Stimulated activated CD4-positive, alpha-beta T cell treated with anti-CD3 and anti-CD28 coated beads, Interleukin-12 subunit alpha, Interleukin-12 subunit beta, amount 100 ng/mL, for 48 hours (primary cell): ENCODE measurements around the gene DLGAP1.
A peak's percentile ranks its signal among the peaks of the same experiment; 100 is the strongest.
"Not testable (repeated sequence)": the region's sequence is repeated elsewhere in the genome, so short reads cannot be mapped to it uniquely, and the experiment has no call there.

Experiments
- DNase-seq, 3 donors: peaks; one replicate each; pipeline ENCODE4 v3.0.0-alpha.2; 2020; ENCODE audit warnings: low read depth in 2 of 3, low spot score in 1 of 3

DLGAP1 gene

DNA sequence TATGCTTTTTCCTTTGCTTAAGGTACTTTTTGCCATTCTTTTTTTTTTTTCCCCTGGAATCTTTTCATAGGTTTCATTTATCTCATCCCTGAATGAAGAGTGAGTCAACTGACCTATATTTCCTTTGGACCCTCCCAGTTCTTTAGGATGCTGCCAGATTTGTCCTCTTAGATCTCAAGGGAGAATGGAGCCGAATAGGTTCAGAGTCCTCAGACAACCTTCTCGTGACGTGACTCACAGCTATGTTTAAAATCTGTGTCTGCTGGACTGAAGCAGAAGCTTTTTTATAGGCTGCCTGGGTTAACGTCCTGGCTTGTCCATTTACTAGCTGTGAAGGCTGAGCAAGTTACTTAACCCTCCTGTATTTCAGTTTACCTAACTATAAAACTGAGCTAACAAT is 358.6 kb downstream of the DLGAP1 start:
- DNase-seq = no peak

DNA sequence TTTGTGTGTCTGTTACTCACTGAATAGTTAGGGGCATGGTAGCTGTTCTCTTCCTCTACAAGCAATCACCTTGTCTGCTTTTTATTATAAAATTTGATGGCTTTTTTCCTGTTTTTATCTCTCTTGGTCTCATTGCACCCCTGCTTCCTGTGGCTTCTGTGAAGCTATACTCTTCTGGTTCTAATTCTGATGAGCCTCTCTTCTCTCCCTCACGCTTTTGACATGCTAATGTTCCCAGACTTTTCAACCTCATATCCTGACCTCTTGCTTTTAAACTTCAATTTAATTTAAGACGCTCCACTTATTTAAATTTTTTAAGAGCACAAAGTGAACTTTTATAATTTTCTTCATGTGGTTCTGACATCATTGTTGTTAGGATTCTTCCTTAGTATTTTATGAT is 361.4 kb downstream of the DLGAP1 start:
- no peak for DNase-seq

DNA sequence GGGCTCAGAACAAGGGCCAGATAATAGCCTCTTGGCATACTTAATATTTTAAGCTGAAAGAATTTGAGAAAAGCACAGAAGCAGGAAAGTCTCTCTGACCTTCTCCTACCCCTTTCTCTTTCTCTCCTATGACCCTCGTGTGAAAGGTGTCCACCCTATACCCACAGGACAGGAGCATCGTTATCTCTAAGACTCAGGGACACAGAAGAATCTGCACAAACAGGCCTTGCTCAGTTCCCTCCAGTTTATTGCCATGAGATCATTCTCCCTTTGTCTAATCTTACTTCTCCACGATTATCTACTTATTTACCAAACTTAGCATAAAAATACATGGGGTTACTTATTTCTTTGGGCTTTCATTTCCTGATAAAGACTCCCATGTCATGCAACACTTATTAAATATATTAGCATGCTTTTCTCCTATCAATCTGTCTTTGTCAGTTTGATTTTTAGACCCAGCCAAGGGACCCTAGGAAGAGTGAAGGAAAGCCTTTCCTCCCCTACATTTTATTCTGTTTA is 370.7 kb downstream of the DLGAP1 start:
- DNase-seq = no peak

DNA sequence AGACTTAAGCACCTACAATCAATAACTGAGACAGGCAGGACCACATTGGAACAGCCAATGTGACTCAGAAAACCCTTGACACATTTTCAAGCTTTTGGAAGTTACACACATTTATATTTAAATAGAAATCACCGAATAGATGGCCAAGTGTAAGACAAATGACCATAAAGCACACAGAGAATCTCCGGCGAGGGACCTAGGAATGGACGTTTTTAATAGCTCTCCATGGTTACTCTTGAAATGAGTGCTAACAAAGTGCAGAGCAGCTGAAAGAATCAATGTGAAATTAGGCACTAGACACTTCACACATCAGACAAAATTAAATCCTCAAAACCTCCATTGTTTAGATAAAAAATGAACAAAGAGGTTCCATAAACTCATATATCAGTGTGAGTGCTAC is 376.9 kb downstream of the DLGAP1 start:
- DNase-seq = no peak

DNA sequence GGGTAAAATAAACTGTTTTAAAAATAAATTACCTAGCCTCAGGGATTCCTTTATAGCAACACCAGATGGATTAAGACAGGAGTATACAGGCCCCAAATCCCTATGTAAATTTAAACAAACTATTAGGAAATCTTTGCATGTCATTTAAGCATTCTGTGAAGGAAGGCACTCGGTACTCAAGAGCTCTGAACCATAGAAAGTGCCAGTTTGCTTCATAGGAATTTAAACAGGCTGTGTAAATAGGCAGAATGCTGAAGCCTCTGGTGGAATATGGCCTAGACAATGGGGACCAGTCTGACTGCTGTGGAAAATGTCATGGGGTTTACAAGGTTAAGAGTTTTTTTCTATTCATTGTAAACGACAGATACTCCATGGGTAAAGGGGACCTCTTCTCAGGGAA is 377.4 kb downstream of the DLGAP1 start:
- no peak for DNase-seq

DNA sequence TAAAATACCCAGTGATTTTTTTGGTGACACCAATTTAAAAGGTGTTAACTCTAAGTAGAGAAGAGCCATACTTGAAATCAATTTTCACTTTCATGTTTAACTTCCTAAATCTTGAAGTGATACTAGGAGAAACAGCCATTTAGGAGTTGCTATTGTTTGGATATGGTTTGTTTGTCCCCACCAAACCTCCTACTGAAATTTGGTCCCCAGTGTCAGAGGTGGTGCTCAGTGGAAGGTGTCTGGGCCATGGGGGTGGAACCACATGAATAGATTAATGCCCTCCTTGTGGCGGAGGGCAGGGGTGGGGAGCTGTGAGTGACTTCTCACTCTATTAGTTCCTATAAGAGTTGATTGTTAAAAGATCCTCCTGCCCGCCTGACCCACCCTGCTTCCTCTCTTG is 377.9 kb downstream of the DLGAP1 start:
- no peak for DNase-seq

DNA sequence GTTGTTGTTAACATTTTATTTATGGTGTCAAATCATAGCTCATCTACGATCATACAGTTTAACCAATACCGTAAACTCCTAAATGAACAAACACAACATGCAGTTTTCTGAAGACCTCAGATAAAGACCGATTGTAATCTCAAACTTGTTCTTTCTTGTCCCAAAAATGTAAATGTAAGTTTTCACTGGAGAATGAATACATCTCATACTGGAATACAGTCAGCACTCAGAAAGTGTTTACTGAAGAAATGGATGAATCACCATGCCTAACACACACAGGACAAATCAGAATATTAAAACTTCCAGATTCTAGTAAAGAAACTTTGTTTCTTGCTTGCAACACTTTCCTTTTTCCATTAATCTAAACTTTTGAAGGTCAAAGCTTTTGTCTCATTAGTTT is 380.5 kb downstream of the DLGAP1 start:
- no peak for DNase-seq

DNA sequence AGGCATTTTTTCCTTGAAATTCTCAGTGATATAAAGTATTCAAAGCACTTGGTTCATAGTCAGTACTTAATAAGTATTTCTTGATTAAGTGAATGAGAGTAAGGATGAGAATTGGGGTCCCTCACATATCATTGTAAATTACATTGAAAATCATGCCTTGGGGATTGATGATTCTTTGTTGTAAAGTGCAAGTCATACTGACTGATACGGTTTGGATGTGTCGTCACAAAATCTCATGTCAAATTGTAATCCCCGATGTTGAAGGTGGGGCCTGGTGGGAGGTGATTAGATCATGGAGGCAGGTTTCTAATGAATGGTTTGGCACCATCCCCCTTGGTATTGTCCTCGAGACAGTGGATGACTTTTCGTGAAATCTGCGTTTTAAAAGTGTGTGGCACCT is 385.9 kb downstream of the DLGAP1 start:
- no peak for DNase-seq

DNA sequence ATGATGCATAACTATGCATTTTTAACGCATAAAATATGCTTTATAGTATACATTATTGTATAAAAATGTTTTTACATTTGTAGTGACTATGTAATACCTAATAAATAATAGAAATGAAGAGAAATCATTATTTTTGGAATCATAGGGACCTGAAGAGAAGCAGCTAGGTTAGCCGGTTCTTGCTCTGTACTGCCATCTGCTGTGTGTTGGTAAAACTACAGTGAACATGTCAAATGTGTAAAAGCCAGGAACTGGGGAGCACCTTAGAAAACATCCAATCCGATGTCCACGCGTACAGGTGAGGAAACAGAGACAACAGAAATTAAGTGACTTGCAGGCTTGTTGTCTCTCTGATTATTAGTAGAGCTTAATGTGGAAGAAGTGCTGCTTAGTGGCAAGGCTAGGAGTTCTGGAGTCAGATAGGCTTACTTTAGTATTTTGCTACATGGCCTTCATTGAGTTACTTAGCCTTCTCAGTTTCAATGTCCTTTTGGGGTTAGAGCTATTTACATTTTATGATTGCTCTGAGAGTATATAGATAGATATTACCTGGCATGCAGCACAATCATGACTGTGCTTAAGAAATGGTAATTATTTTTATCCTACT is 386.5 kb downstream of the DLGAP1 start:
- peak; percentile 5 to 41 (median 7) for DNase-seq

DNA sequence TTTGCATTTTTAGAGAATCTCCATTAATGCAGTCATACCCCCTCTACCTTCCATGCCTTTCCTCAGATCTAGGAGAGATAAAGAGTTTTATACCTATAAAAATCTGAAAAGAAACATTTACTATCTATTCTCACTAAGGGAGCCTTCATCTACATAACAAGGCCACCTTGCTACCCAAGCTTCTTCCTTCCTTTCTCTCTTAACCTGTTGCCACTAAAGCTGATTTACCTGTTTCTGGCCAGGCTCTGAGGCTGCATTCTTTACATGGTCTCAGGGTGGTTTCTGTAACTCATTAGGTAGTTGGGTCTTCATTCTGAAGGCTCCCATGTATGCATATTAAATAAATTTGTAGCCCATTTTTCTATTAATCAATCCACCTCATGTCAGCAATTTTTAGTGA is 391.6 kb downstream of the DLGAP1 start:
- no peak for DNase-seq

DNA sequence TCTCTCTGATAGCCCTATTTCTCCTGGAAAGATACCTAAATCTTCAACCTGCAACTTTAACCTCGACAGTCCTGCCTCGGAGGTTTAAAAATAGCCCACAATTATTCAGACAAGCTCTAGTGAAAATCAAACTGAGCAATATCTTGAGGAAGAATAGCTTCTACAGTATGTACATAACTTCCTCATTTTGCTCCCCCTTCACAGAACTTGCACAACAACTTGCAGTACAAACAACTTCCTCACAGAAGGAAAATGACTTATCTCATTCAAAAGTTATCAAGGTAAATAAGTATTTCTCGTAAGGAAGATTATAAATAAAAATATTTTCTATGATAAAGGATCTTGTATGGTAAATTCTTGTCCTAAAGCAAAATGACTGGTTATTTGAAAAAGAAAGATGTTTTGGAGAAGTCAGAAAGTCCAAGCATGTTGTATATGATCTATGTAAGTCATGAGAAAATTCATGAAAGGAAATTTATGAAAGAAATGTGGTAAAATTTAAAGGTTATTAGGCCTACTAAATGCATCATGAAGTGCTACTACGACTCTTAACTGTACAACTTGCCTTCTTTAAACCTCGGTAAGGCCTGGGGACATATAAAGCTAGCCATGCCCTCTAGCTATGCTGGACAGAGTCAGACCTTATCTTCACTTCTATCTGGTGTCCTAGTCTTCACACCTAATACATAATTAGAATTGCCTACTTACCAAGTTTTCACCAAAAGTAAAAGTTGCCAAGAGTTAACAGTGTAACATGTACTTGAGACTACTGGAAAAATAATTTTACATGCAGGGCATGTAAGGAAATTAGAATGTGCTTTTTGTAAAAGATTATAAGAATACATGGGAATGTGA is 394.5 kb downstream of the DLGAP1 start:
- DNase-seq = no peak

DNA sequence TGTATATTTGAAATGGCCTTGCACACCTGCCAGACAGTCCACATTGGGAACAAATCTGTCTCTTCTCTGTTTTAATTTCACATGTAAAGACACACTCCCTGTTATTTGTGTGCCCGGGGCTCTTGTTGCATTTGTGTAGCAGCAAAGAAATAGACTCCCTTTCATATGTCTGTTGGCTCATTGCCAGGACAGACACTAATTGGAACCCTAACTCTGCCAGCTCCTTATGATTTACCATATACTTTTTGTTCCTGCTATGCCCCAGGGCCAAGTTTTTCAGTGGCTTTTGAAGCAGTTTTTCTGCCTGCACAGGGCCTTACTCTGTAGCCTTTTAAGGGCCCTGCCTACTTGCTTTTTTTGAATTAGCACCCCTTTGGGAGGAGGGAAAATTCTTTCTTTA is 396.9 kb downstream of the DLGAP1 start:
- no peak for DNase-seq

DNA sequence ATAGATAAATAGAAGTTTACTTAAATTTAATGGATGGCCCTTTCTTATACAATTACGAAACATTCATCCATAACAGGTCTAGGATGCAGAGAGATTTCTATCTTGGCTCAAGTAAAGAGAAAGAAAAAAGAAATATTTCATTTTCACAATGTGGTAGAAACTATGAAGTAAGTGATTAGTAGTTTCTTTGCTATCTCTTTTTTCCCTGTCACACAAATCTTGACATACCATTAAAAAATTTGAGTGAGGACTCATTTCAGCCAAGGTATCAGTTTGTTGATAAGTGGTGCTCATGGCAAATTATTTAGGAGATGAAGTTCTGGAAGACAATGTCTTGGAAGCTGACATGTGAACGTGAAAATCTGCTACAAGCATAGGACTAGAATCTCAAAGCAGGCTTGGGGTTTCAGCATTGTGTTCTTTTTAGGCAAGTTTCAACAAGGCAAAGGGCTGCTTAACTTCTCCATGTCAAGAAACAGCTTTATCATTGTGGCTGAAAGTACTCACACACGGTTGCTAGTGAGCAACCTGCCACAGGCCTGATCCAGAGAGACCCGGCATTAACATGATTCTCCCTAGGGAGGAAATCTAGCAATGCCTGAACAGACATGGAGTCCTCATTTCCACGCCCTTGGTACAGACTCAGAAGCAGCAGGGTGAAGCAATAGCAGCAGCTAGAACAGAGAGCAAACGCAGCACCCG is 414.6 kb downstream of the DLGAP1 start:
- DNase-seq = no peak

DNA sequence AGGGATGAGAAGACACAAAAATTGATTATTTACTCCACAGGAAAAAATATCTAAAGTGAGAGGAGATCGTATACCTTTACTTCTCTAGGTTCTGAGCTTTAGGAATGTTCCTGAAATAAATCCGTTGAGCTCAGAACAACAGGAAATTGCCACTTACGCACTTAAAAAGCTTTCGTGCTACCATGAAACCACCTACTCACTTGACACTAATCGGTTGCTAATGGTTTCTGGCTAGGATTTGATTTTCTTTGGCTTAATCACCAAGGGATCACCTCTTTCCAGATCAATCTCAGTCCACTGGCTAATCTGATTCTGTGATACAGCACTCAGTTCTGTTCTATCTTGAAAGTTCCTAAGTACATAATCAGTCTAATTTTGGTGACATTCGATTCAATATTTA is 419.6 kb downstream of the DLGAP1 start:
- DNase-seq = no peak

DNA sequence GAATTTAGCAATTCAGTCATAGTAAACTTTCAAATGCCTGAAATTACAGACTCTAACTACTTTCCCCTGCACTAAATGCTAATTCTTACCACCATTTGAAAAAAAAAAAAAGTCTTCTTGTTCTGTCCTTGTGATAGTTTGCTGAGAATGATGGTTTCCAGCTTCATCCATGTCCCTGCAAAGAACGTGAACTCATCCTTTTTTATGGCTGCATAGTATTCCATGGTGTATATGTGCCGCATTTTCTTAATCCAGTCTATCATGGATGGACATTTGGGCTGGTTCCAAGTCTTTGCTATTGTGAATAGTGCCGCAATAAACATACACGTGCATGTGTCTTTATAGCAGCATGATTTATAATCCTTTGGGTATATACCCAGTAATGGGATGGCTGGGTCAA is 420.3 kb downstream of the DLGAP1 start:
- DNase-seq = not testable (repeated sequence)

DNA sequence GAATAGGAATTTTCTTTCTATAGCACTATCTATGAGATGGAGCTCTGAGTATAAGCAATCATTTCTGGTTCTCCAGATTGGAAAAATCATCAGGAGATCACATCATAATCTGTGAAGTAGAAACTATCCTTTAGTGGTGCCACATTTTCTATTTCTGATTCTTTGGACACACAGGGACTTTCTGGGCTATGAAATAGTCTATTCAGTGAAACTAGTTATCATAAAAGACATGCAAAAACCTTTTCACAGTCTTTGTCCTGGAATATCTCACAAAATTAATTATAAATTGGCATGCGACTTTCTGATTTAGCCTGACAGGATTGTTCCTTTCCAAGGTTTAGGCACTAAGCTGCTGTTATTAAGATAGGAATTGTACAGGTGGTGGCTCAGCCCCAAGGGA is 428.6 kb downstream of the DLGAP1 start:
- no peak for DNase-seq

DNA sequence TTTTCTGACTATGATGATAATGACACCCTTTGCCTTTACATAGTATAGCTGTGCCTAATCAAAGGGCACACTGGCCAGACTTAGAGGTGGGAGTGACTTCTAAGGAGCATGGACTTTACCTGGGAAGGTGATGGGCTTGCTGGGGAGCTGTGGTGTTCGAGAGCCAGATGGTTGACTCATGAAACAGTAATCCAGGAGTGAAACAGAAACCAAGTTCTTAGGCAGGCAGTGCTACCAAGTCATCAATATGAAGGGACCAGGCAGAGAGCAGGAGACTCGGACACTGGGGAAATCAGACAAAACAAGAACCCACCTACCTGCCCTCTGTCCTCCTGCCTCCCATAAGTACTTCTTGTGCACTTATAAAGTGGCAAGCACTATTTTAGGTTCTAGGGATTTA is 430.4 kb downstream of the DLGAP1 start:
- no peak for DNase-seq

DNA sequence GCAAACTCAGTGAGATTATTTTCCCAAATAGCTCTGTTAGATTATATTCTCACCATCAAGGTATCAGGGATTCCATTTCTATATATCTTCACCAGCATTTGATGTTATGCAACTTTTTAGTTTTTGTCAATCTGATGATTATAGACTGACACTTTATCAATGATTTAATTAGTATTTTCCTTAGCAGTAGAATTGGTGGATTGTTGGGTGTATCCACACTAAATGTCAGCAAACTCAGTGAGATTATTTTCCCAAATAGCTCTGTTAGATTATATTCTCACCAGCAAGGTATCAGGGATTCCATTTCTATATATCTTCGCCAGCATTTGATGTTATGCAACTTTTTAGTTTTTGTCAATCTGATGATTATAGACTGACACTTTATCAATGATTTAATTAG is 432.4 kb downstream of the DLGAP1 start:
- not testable (repeated sequence) for DNase-seq

DNA sequence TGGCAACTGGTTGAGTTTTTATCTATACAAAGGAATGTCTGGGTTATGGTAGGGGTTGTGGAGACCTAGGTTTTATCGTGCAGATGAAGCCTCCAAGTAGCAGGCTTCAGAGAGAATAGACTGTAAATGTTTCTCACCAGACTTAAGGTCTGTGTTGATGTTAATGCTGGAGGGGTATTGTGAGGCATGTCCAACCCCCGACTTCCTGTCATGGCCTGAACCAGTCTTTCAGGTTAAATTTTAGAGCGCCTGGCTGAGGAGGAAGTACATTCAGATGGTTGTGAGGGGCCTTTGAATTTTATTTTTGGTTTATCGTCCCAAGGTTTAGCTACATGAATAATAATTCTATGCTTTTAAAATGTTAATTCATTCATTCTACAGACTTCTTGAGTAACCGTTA is 435.1 kb downstream of the DLGAP1 start:
- DNase-seq = no peak

DNA sequence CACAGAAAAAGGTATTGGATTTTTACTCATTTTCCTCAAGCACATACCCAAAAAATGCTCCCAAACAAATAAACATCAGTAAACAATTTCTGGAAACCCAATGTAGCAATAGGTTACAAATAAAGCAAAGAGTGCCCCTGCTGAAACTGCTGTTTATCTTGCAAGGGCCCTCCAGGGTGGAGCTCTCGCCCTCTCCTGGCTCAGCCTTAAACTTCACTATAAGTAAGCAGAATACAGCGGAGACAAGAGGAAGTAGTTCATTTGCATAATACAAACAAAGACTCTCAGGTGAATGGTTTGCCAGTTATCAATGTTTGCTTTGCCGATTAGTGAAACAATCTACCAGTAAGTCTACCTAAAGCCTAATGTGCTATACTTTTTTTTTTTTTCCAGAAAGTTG is 437.6 kb downstream of the DLGAP1 start:
- no peak for DNase-seq

DNA sequence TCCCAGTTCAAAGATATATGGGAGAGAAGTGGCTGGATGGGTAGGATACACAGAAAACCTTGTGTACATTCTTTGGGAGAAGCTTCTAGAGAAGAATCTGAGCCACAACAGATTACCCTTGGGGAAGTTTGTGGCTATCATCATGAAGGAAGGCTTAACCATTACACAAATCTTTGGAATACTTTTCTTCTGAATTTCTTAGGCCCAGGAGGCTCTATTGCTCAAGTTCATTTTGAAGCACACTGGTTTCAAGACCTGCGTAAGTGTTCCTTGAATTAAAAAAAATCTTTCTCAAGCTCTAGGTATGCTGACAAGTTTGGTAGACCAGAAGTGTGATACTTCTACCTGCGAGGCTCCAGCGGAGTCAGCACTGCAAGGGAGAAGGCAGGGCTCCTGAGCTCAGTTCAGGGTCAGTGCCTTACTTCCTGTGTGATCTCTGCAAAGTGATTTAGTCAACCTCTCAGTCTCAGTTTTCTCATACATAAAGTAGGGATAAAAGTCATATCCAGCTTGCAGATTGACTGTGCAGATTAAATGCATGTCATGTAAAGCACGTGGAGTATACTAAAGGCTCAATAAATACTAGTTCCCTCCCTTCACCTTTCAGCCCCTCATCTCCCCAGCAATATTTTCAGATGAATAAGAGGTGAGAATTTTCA is 438.6 kb downstream of the DLGAP1 start:
- no peak for DNase-seq

DNA sequence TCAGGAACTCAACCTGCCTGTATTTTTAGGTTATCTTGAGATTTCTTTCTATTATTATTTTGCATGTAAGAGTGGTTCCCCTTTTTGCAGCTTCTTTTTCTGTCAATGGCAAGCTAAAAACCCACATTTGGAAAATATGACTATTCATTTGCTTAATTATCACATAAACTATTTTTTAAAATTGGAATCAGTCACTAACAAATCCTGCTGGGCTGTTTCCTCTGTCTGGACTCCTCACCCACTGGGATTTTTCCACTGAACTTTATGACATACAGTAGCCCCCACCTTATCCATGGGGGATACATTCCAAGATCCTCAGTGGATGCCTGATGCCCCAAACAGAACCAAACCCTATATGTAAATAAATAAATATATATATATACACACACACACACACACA is 447.3 kb downstream of the DLGAP1 start:
- DNase-seq = no peak
